Immature natural killer cell (primary cell): ENCODE results near the gene PPID. TPM values are rescaled to one million over a fixed set of nuclear protein-coding genes. Genes with fewer than 3 reads are reported as not detected.
"Not testable (repeated sequence)": the region's sequence is repeated elsewhere in the genome, so short reads cannot be mapped to it uniquely, and the experiment has no call there.

Experiments used
- DNase-seq, 3 donors: peaks; one replicate each; pipeline ENCODE4 v3.0.0; 2022; ENCODE audit warnings: mixed read lengths in 1 of 3
- H3K27ac Mint-ChIP-seq, 6 donors: one replicate each; pipeline ENCODE4 v1.8.0; 2020; ENCODE audit warnings: mixed read lengths in 6 of 6, mild to moderate bottlenecking in 5 of 6, inconsistent platforms in 4 of 6, moderate library complexity in 3 of 6
- H3K27me3 Mint-ChIP-seq, 3 donors: one replicate each; pipeline ENCODE4 v1.8.0; 2020 to 2021; ENCODE audit warnings: low read depth in 3 of 3, mild to moderate bottlenecking in 3 of 3, mixed read lengths in 3 of 3, moderate library complexity in 3 of 3, inconsistent platforms in 1 of 3
- H3K36me3 Mint-ChIP-seq, 3 donors: one replicate each; pipeline ENCODE4 v1.8.0; 2020; ENCODE audit warnings: mixed read lengths in 3 of 3, inconsistent platforms in 2 of 3, mild to moderate bottlenecking in 2 of 3
- H3K4me1 Mint-ChIP-seq, 2 donors: one replicate each; pipeline ENCODE4 v1.8.0; 2020; ENCODE audit warnings: inconsistent platforms in 2 of 2, mild to moderate bottlenecking in 2 of 2, mixed read lengths in 2 of 2, moderate library complexity in 1 of 2
- H3K4me3 Mint-ChIP-seq, 5 donors: one replicate each; pipeline ENCODE4 v1.8.0; 2020; ENCODE audit warnings: mild to moderate bottlenecking in 5 of 5, mixed read lengths in 5 of 5, inconsistent platforms in 3 of 5, moderate library complexity in 3 of 5
- H3K9me3 Mint-ChIP-seq, 6 donors: one replicate each; pipeline ENCODE4 v1.8.0; 2020; ENCODE audit warnings: mild to moderate bottlenecking in 6 of 6, mixed read lengths in 6 of 6, inconsistent platforms in 4 of 6, moderate library complexity in 3 of 6
- polyA plus RNA-seq, 3 donors: library from polyadenylated mRNA; unstranded; fragments of 300-500 nt; fragmentation: Illumina TruSeq; gene quantifications; one replicate each; pipeline ENCODE4 v1.2.3, GENCODE V29; 2021

Gene PPID
- polyA plus RNA-seq, 3 donors from 2014 or later, result 46.9 to 57.6 (median 51.0) TPM

DNA sequence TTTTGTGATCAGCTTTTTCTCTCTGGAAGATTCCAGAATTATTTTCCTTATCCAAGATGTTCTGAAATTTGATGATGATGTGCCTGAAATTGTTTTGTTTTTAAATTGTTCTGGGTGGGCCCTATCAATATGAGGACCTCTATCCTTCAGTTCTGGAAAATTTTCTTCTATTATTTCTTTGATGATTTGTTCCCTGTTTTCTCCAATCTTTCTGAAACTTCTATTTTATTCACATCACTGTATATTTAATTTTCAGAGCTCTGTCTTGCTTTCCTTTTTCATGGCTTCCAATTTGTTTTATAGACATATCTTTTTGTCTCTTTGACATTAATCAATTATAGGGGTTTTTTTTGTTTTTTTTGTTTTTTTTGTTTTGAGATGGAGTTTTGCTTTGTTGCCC, 33.4 kb upstream of the PPID start:
- no peak for DNase-seq
- Mint-ChIP-seq H3K36me3 (no peaks in the 10 kb centered on the region), H3K4me3 (no peak overlapping the region), H3K27ac (no peak overlapping the region), H3K4me1 (no peaks in the 10 kb centered on the region), H3K9me3 (peaks cover 0 to 2% (median 0%) of the 10 kb centered on the region in 6 donors), H3K27me3 (peaks cover 5 to 18% (median 12%) of the 10 kb centered on the region in 3 donors)

DNA sequence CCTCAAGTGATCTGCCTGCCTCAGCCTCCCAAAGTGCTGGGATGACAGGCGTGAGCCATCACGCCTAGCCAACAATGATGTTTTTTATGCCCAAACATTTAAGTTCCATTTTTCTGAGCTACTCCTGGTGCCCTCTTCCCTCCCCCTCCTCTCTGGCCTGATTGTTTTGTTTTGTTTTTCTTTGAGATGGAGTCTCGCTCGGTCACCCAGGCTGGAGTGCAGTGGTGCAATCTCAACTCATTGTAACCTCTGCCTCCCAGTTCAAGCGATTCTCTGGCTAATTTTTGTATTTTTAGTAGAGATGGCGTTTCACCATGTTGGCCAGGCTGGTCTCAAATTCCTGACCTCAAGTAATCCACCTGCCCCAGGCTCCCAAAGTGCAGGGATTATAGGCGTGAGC, 32.6 kb upstream of the PPID start:
- H3K4me3 Mint-ChIP-seq, DNase-seq, H3K27ac Mint-ChIP-seq, H3K4me1 Mint-ChIP-seq, H3K36me3 Mint-ChIP-seq, H3K9me3 Mint-ChIP-seq: not testable (repeated sequence)
- peaks cover 3 to 18% (median 12%) of the 10 kb centered on the region in 3 donors for H3K27me3 Mint-ChIP-seq

- Mint-ChIP-seq H3K27me3 (peaks cover 3 to 16% (median 10%) of the 10 kb centered on the region in 3 donors), H3K27ac (no peak overlapping the region), H3K36me3 (no peaks in the 10 kb centered on the region), H3K4me1 (no peaks in the 10 kb centered on the region), H3K9me3 (peaks cover 0 to 2% (median 0%) of the 10 kb centered on the region in 6 donors), H3K4me3 (no peak overlapping the region)
- no peak for DNase-seq
Measured at GRCh38 chr4:158754385-158755180, 31.4 kb upstream of the PPID start.

DNA sequence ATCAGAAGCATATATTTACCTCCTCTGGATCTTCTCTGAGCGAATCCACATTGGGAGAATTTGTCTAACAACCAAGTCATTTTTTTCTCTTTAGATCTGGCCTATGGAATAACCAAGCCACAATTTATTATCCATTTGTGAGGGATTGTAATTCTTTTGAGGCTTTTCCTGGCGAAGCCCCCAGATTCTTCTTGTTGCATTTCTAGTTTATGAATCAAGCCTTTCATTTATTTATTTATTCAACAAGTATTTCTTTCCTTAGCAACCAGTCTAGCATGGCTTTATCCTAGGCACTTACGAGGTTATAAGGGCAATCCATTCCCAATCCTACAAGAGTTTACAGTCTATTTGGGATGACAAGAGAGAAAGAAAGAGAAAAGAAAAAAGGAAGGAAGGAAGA, 27.2 kb upstream of the PPID start:
- no peak for DNase-seq
- Mint-ChIP-seq H3K36me3 (no peaks in the 10 kb centered on the region), H3K27me3 (peaks cover 2 to 5% (median 4%) of the 10 kb centered on the region in 3 donors), H3K27ac (no peak overlapping the region), H3K4me1 (no peaks in the 10 kb centered on the region), H3K4me3 (no peak overlapping the region), H3K9me3 (peaks cover 0 to 2% (median 0%) of the 10 kb centered on the region in 6 donors)

- H3K27ac Mint-ChIP-seq, H3K4me1 Mint-ChIP-seq, H3K4me3 Mint-ChIP-seq, DNase-seq, H3K9me3 Mint-ChIP-seq, H3K27me3 Mint-ChIP-seq, H3K36me3 Mint-ChIP-seq: not testable (repeated sequence)
Measured at GRCh38 chr4:158746537-158746936, 23.3 kb upstream of the PPID start.

DNA sequence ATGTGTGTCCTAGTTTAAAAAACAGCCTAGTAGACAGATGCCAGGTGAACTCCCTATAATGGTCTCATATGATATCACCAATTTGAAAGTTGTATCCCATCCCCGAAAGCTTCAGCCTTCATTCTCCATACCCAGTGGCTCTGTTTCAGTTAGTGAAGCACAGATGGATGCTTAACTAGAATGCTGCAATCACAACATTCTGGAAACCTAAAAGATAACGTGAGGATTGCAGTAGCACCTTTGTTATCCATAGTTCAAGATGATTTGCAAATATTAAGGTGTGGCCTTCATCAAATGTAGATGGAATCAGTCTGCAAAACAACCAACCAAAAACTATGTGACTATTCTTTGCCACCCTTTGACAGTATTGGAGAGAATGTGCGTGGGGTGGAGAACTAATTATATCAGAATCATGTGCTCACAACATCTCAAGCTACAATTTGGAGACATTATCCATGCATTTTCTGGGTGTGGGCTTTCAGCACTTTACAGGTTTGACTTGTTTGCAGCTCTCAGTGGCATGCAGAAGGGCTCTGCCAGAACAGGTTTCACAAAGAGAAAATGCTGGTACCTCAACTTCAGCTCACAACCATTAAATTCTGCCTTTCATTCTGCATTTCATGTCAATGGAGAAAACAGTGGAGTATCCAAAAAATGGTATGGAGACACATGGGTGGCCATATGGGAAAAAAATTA, 18.3 kb upstream of the PPID start:
- no peak for DNase-seq
- Mint-ChIP-seq H3K4me3 (no peak overlapping the region), H3K27ac (no peak overlapping the region)

GRCh38 chr4:158739600-158739999, 16.4 kb upstream of the PPID start:
- H3K4me1 Mint-ChIP-seq, result no peaks in the 10 kb centered on the region
- no peak overlapping the region for H3K27ac Mint-ChIP-seq
- H3K36me3 Mint-ChIP-seq, result no peaks in the 10 kb centered on the region
- DNase-seq, result no peak
- no peak overlapping the region for H3K4me3 Mint-ChIP-seq
- no peaks in the 10 kb centered on the region for H3K9me3 Mint-ChIP-seq
- H3K27me3 Mint-ChIP-seq, result peaks cover 1 to 4% (median 2%) of the 10 kb centered on the region in 3 donors

More for the DNA sequence above, 18.3 kb upstream of the PPID start:
- Mint-ChIP-seq H3K27me3 (peaks cover 0 to 2% (median 0%) of the 10 kb centered on the region in 3 donors), H3K36me3 (no peaks in the 10 kb centered on the region), H3K9me3 (no peaks in the 10 kb centered on the region), H3K4me1 (no peaks in the 10 kb centered on the region)

DNA sequence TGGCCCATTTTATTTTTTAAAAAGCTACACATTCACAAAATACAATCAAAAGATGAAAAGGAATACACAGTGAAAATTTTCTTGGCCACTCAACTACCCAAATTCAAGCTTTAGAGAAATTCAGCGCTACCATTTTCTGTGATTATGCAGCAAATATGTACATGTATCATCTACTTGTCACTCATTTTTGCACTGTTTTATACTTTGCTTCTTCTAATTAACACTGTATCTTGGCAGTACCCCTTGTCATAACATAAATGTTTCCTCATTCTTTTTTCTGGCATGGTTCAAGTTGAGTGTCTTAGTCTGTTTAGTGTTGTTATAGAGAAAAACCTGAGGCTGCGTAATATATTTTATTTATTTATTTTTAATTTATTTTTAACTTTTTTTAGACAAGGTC, 15.7 kb upstream of the PPID start:
- Mint-ChIP-seq H3K27ac (no peak overlapping the region), H3K9me3 (no peaks in the 10 kb centered on the region), H3K27me3 (peaks cover 1 to 4% (median 2%) of the 10 kb centered on the region in 3 donors), H3K36me3 (no peaks in the 10 kb centered on the region), H3K4me3 (no peak overlapping the region), H3K4me1 (no peaks in the 10 kb centered on the region)
- DNase-seq, result no peak

GRCh38 chr4:158729716-158730559, 6.7 kb upstream of the PPID start:
- H3K4me3 Mint-ChIP-seq, result no peak overlapping the region
- H3K9me3 Mint-ChIP-seq, result peaks cover 0 to 2% (median 0%) of the 10 kb centered on the region in 6 donors
- no peak overlapping the region for H3K27ac Mint-ChIP-seq
- H3K27me3 Mint-ChIP-seq, result peaks cover 4 to 10% (median 6%) of the 10 kb centered on the region in 3 donors
- DNase-seq, result peak; percentile 36 to 47 (median 45)
- no peaks in the 10 kb centered on the region for H3K4me1 Mint-ChIP-seq
- H3K36me3 Mint-ChIP-seq, result no peaks in the 10 kb centered on the region

DNA sequence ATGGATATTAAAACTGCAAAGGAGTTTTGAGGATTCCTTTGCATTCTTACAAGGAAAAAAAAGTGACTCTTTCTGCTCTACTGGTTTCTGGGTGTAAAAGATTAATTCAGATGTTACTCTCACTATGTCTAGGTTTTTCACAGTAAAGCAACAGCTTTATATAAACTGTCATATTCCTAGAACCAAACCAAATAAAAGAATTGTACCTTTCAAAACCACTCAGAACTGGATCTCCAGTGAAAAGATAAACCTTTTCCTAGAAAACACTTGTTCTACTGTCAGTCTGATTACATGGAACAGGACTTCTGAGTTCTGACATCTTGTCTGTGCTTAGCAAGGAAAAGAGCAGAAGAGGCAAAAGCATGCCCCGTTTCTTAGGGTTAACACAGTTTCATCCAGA, 5.0 kb upstream of the PPID start:
- peaks cover 7 to 16% (median 10%) of the 10 kb centered on the region in 3 donors for H3K27me3 Mint-ChIP-seq
- no peak overlapping the region for H3K27ac Mint-ChIP-seq
- peaks cover 8 to 14% of the 10 kb centered on the region in 2 donors for H3K4me1 Mint-ChIP-seq
- H3K36me3 Mint-ChIP-seq, result no peaks in the 10 kb centered on the region
- H3K9me3 Mint-ChIP-seq, result peaks cover 0 to 2% (median 0%) of the 10 kb centered on the region in 6 donors
- no peak overlapping the region for H3K4me3 Mint-ChIP-seq
- no peak for DNase-seq

- no peak for DNase-seq
- Mint-ChIP-seq H3K9me3 (peaks cover 0 to 2% (median 0%) of the 10 kb centered on the region in 6 donors), H3K27me3 (peaks cover 7 to 13% (median 10%) of the 10 kb centered on the region in 3 donors), H3K27ac (peak overlapping the region in 1 of 6 donors; percentile 29), H3K4me1 (peaks cover 23 to 29% of the 10 kb centered on the region in 2 donors), H3K36me3 (peaks cover 0 to 2% (median under 1%) of the 10 kb centered on the region in 3 donors), H3K4me3 (no peak overlapping the region)
Measured at GRCh38 chr4:158726633-158727032, 3.4 kb upstream of the PPID start.

DNA sequence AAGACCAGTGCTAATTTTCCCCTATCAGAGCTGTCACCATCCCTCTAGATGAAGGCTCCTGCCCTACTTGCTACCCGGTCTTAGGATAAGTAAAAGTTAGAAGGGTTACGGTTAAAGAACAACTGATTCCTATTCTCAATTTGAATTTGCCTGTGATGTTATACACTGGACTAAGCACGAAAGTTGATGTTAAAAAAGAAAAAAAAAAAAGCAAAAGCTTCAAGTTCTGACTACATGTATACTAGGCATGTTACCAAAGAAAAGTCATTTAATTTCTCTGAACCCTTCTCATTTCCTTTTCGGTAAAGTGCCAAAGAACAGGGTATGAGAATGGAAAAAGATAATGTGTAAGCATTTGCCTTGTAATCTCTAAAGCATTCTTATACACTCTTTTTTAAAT, 1.4 kb upstream of the PPID start:
- Mint-ChIP-seq H3K4me3 (peak overlapping the region; percentile 45 to 93 (median 71)), H3K27ac (peak overlapping the region in 3 of 6 donors; percentile 31 to 79 (median 40)), H3K36me3 (peaks cover 0 to 9% (median 8%) of the 10 kb centered on the region in 3 donors), H3K4me1 (peaks cover 28 to 42% of the 10 kb centered on the region in 2 donors), H3K9me3 (no peaks in the 10 kb centered on the region), H3K27me3 (peaks cover 6 to 11% (median 7%) of the 10 kb centered on the region in 3 donors)
- no peak for DNase-seq

DNA sequence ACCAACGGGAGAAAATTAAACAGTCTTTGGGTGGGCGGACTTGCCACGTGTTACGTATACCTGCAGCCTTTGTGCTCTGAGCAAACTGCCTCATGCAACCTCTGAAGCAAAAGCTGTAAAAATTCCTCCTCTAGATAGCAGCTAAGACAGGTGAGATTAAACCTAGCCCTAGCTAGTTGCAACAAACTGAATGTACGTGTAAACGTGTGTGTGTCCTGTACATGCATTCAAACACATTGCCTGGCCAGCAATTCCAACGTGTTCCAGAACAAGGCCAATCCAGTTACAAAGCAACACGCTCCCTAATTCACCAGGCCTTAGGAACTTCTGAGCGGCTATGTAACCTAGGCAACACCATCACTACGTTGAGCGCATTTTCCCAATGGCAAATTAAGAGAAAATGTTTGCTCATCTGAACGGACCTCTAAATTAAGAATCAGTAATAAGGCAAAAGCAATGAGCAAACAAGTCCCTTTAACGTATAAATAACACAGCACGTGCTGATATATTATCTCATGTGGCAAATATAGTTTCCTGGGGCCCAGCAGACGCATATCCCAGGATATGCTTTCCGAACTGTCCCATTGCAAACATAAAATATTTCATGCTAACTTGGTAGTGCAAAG, 792 bp downstream of the PPID start:
- Mint-ChIP-seq H3K27ac (peak overlapping the region; percentile 97 to 99 (median 99)), H3K4me1 (peaks cover 34 to 48% of the 10 kb centered on the region in 2 donors), H3K9me3 (no peaks in the 10 kb centered on the region), H3K36me3 (peaks cover 0 to 26% (median 23%) of the 10 kb centered on the region in 3 donors), H3K27me3 (peaks cover 0 to 17% (median 7%) of the 10 kb centered on the region in 3 donors), H3K4me3 (peak overlapping the region; percentile 93 to 100 (median 99))
- no peak for DNase-seq
